ENCODE measurements around the gene RNF40.

Gene RNF40

DNA sequence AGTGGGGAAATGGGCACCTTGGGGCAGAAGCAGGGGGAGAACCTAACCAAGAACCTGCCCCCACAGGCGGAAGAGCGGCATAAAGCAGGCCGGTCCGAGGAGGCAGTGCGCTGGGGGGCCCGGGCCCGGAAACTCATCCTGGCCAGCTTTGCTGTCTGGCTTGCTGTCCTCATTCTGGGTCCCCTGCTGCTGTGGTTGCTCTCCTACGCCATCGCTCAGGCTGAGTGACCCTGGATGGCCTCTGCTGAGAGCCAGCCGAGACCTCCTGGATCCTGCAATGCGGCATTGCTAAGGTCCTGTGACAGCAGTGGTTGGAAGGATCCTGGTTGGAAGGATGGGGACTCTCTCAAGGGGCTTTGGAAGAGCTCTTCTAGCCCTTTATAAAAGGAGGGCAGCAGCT, 18.4 kb upstream of the RNF40 start:
- Histone ChIP-seq H3K27ac (ENCODE audit: low read depth, low read length) (no peak overlapping the region), H3K9ac (ENCODE audit: low read depth, low read length) (no peak overlapping the region), H3K9me3 (ENCODE audit: control insufficient read depth, insufficient read depth, low read length) (no peaks in the 10 kb centered on the region), H3K4me1 (ENCODE audit: control insufficient read depth, insufficient read depth, low read length) (peaks cover 7% of the 10 kb centered on the region), H3K4me3 (ENCODE audit: low read depth, low read length) (no peak overlapping the region), H3K36me3 (ENCODE audit: control insufficient read depth, insufficient read depth, low read length) (peaks cover 39% of the 10 kb centered on the region), H3K27me3 (ENCODE audit: control insufficient read depth, insufficient read depth, low read length) (no peaks in the 10 kb centered on the region)

DNA sequence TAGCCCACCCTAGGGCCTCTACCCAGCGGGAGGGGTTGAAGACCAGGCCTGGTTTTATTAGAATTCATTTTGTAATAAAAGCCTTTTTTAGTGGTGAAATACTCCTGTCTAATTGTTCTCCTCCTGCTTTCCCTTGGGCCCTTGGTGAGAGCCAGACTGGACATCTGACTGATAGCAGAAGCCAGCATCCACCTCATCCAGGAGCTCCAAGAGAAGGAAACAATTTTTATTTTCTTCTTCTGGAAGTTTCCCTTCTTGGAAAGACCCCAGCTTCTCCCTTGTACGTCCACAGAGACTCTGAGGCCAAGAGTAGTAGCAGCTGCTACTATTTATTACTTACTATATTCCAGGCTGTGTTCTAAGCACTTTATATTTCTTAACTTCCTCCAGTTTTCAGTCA, 17.9 kb upstream of the RNF40 start:
- no peak overlapping the region for H3K9ac ChIP-seq (ENCODE audit: low read depth, low read length)
- H3K27ac ChIP-seq (ENCODE audit: low read depth, low read length), result no peak overlapping the region
- no peaks in the 10 kb centered on the region for H3K27me3 ChIP-seq (ENCODE audit: control insufficient read depth, insufficient read depth, low read length)
- H3K36me3 ChIP-seq (ENCODE audit: control insufficient read depth, insufficient read depth, low read length), result peaks cover 35% of the 10 kb centered on the region
- no peaks in the 10 kb centered on the region for H3K9me3 ChIP-seq (ENCODE audit: control insufficient read depth, insufficient read depth, low read length)
- H3K4me3 ChIP-seq (ENCODE audit: low read depth, low read length), result no peak overlapping the region
- peaks cover 7% of the 10 kb centered on the region for H3K4me1 ChIP-seq (ENCODE audit: control insufficient read depth, insufficient read depth, low read length)

DNA sequence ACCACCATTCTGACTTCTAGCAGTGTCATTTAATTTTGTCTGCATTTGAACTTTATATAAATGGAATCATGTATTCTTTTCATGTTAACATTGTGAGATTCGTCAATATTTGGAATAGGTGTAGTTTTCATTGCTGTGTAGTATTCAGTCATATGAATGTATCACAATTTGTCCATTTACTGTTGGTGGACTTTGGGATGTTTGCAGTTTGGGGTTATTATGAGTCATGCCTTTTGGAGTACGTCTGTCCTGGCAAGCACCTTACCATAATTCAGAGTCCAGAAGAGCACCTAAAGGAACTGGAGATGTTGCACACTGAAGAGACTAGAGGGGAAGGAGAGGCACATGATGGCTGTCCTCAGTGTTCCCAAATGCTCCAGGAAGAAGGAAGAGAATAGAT, 17.0 kb upstream of the RNF40 start:
- H3K36me3 ChIP-seq (ENCODE audit: control insufficient read depth, insufficient read depth, low read length), result peaks cover 35% of the 10 kb centered on the region
- H3K9me3 ChIP-seq (ENCODE audit: control insufficient read depth, insufficient read depth, low read length), result no peaks in the 10 kb centered on the region
- no peak overlapping the region for H3K9ac ChIP-seq (ENCODE audit: low read depth, low read length)
- peaks cover 6% of the 10 kb centered on the region for H3K4me1 ChIP-seq (ENCODE audit: control insufficient read depth, insufficient read depth, low read length)
- H3K4me3 ChIP-seq (ENCODE audit: low read depth, low read length), result no peak overlapping the region
- H3K27ac ChIP-seq (ENCODE audit: low read depth, low read length), result no peak overlapping the region
- no peaks in the 10 kb centered on the region for H3K27me3 ChIP-seq (ENCODE audit: control insufficient read depth, insufficient read depth, low read length)

DNA sequence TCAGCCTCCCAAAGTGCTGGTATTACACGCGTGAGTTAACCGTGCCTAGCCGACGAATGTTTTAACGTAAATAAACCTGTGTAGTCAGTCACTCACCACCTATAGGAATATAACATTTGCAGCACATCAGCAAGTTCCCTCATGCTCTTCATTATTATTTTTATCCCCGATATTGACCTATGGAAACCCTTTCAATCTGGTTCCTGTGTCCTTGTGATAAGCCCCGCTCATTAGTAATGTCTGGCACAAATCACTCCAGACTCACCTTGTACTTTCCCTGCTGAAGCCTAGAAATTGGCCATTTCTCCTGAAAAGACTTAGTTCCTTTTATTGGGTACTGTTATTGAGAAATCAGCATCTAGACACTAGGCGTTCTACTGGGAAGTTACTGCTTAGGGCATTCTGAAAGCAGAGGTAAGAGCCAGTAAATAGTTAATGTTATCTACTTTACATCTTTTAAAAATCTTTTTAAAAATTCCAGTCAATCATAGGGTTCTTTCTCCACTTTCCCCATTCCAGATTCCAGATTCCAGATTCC, 15.4 kb upstream of the RNF40 start:
- no peak overlapping the region for H3K4me3 ChIP-seq (ENCODE audit: low read depth, low read length)
- H3K27me3 ChIP-seq (ENCODE audit: control insufficient read depth, insufficient read depth, low read length), result no peaks in the 10 kb centered on the region
- no peaks in the 10 kb centered on the region for H3K9me3 ChIP-seq (ENCODE audit: control insufficient read depth, insufficient read depth, low read length)
- H3K9ac ChIP-seq (ENCODE audit: low read depth, low read length), result no peak overlapping the region
- H3K4me1 ChIP-seq (ENCODE audit: control insufficient read depth, insufficient read depth, low read length), result no peaks in the 10 kb centered on the region
- H3K36me3 ChIP-seq (ENCODE audit: control insufficient read depth, insufficient read depth, low read length), result peaks cover 46% of the 10 kb centered on the region
- H3K27ac ChIP-seq (ENCODE audit: low read depth, low read length), result no peak overlapping the region

DNA sequence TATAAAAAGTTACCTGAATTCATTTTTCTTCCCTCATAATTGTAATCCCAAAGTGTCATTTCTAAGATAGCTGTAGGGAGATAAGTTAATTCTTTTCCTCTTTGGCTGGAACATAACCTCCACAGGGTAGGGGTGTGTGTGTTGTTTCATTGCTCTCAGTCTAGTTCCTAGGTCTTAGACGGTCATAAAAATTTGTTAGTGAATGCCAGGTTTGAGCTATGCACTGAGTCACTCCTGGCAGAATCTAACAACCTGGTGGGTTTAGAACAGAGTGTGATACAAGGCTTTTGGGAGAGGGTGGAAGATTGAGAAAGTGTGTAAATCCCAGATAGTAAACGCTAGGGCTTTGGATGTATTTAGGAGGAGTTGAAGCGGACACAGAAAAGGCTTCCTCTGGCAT, 14.8 kb upstream of the RNF40 start:
- no peaks in the 10 kb centered on the region for H3K4me1 ChIP-seq (ENCODE audit: control insufficient read depth, insufficient read depth, low read length)
- peak overlapping the region; percentile 63 for H3K4me3 ChIP-seq (ENCODE audit: low read depth, low read length)
- H3K27me3 ChIP-seq (ENCODE audit: control insufficient read depth, insufficient read depth, low read length), result no peaks in the 10 kb centered on the region
- peaks cover 43% of the 10 kb centered on the region for H3K36me3 ChIP-seq (ENCODE audit: control insufficient read depth, insufficient read depth, low read length)
- 0 out of 2 replicates have a peak overlapping the region, but pooled peaks have one; percentile 50 for H3K9ac ChIP-seq (ENCODE audit: low read depth, low read length)
- no peaks in the 10 kb centered on the region for H3K9me3 ChIP-seq (ENCODE audit: control insufficient read depth, insufficient read depth, low read length)
- peak overlapping the region; percentile 90 for H3K27ac ChIP-seq (ENCODE audit: low read depth, low read length)

DNA sequence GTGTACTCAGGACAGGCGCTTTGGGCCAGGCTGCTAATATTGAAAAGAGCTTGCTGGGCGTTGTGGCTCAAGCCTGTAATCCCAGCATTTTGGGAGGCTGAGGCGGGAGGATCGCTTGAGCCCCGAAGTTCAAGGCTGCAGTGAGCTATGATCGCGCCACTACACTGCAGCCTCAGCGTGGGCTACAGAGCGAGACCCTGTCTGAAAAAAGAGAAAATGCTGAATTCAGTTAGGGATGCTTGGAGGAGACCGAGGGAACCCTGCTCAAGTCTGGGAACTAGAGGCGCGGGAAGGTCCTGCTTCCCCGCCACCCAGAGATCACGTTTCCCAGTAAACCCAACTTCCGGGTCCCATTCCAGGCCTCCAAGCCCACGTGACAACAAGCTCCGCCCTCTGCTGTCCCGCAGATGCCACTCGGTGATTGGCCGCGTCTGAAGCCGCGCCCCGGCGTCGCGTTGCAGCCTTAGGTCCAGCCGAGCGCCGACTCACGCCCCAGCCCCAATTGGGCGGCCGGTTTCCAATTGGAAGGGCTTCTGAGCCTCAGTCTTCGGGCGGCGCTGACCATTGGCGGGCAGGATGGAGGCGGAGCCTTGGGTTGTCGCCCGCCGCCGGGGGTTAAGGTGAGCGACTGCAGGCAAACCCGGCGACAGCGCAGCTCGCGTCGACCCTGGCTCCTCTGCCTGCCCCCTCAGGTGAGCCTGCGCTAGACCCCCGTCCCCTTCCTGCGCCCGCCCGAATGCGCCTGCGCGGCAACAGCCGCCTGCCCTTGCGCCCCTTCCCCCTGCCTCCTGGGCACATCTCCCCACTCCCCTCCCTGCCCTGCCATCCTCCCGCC, 14.1 kb upstream of the RNF40 start, which contains the start of gene PHKG2:
Gene PHKG2 (plus strand): TSS at position 627 of the 835 bp plus-strand sequence. CDS start 396 bp downstream, outside the sequence.
- peak within 1 kb of the TSS; percentile 50 for H3K9ac ChIP-seq (ENCODE audit: low read depth, low read length)
- no peaks in the 10 kb centered on the region for H3K9me3 ChIP-seq (ENCODE audit: control insufficient read depth, insufficient read depth, low read length)
- H3K36me3 ChIP-seq (ENCODE audit: control insufficient read depth, insufficient read depth, low read length), result peaks cover 48% of the 10 kb centered on the region
- peak within 1 kb of the TSS; percentile 72 for H3K4me3 ChIP-seq (ENCODE audit: low read depth, low read length)
- H3K27me3 ChIP-seq (ENCODE audit: control insufficient read depth, insufficient read depth, low read length), result no peaks in the 10 kb centered on the region
- H3K4me1 ChIP-seq (ENCODE audit: control insufficient read depth, insufficient read depth, low read length), result no peaks in the 10 kb centered on the region
- H3K27ac ChIP-seq (ENCODE audit: low read depth, low read length), result peak within 1 kb of the TSS; percentile 90

DNA sequence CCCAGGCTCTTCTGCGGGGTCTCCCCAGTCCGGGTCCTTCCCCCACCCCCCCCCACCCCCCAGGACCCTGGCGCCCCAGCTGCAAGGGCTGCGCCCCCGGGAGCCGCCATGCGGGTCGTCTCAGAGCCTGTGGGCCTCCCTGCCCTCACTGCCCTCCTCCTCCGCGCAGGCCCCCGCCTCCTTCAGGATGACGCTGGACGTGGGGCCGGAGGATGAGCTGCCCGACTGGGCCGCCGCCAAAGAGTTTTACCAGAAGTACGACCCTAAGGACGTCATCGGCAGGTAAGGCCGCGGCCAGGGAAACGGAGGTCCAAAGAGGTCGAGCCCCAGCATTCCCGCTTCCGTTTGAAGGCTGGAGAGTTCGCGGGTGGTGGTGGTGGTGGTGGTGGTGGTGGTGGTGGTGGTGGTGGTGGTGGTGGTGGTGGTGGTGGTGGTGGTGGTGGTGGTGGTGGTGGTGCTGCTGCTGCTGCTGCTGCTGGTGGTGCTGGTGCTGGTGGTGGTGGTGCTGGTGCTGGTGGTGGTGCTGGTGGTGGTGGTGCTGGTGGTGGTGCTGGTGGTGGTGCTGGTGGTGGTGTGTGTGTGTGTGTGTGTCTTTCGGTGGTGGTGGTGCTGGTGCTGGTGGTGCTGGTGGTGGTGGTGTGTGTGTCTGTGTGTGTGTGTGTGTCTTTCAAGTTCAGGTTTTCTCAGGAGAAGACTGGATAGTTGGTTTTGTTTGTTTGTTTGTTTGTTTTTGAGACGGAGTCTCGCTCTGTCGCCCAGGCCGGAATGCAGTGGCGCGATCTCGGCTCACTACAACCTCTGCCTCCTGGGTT, 13.3 kb upstream of the RNF40 start:
- no peak overlapping the region for H3K9ac ChIP-seq (ENCODE audit: low read depth, low read length)
- H3K27ac ChIP-seq (ENCODE audit: low read depth, low read length), result peak overlapping the region; percentile 80
- peaks cover 54% of the 10 kb centered on the region for H3K36me3 ChIP-seq (ENCODE audit: control insufficient read depth, insufficient read depth, low read length)
- H3K4me3 ChIP-seq (ENCODE audit: low read depth, low read length), result peak overlapping the region; percentile 72
- no peaks in the 10 kb centered on the region for H3K4me1 ChIP-seq (ENCODE audit: control insufficient read depth, insufficient read depth, low read length)
- H3K27me3 ChIP-seq (ENCODE audit: control insufficient read depth, insufficient read depth, low read length), result no peaks in the 10 kb centered on the region
- no peaks in the 10 kb centered on the region for H3K9me3 ChIP-seq (ENCODE audit: control insufficient read depth, insufficient read depth, low read length)

DNA sequence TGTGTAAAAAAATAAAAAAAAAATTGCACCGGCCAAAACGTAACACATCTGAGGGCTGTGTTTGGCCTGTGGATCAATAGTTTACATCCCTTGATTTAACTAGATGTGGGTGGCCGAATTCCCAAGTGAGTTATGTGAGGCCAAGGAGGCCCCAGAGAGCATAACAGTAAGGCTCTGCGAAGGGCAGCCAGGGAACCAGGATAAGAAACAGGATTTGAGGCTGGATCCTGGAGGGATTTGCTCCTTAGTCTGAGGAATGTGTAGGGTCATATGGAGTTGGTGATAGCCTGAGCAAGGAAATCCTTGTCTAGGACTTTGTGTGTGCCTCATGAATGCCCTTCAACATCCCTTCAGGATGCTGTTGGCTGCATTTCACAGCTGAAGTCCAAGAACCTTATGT, 11.9 kb upstream of the RNF40 start:
- Histone ChIP-seq H3K27me3 (ENCODE audit: control insufficient read depth, insufficient read depth, low read length) (no peaks in the 10 kb centered on the region), H3K9ac (ENCODE audit: low read depth, low read length) (no peak overlapping the region), H3K9me3 (ENCODE audit: control insufficient read depth, insufficient read depth, low read length) (no peaks in the 10 kb centered on the region), H3K27ac (ENCODE audit: low read depth, low read length) (no peak overlapping the region), H3K4me3 (ENCODE audit: low read depth, low read length) (no peak overlapping the region), H3K4me1 (ENCODE audit: control insufficient read depth, insufficient read depth, low read length) (no peaks in the 10 kb centered on the region), H3K36me3 (ENCODE audit: control insufficient read depth, insufficient read depth, low read length) (peaks cover 51% of the 10 kb centered on the region)

DNA sequence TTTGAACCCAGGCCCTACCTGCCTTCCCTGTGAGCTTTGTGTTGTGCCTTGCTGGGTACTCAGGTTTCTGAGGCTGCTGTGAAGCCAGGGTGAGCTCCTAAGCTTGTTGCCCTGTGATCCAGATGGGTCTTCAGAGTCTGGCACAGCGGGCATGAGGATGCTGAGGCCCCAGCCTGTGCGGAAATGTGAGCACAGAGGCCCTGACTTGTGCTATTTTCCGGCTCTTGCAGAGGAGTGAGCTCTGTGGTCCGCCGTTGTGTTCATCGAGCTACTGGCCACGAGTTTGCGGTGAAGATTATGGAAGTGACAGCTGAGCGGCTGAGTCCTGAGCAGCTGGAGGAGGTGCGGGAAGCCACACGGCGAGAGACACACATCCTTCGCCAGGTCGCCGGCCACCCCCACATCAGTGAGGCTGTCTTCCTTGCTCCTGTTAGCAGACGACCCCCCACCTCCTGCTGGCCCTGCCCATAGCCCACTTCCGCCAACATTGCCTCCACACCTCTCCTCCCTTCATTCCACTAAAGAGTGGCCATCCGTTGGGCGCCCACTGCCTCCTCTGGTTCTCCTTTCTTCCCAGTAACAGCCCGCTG, 11.2 kb upstream of the RNF40 start:
- no peaks in the 10 kb centered on the region for H3K27me3 ChIP-seq (ENCODE audit: control insufficient read depth, insufficient read depth, low read length)
- peaks cover 54% of the 10 kb centered on the region for H3K36me3 ChIP-seq (ENCODE audit: control insufficient read depth, insufficient read depth, low read length)
- H3K4me1 ChIP-seq (ENCODE audit: control insufficient read depth, insufficient read depth, low read length), result no peaks in the 10 kb centered on the region
- no peak overlapping the region for H3K9ac ChIP-seq (ENCODE audit: low read depth, low read length)
- H3K9me3 ChIP-seq (ENCODE audit: control insufficient read depth, insufficient read depth, low read length), result no peaks in the 10 kb centered on the region
- H3K27ac ChIP-seq (ENCODE audit: low read depth, low read length), result no peak overlapping the region
- H3K4me3 ChIP-seq (ENCODE audit: low read depth, low read length), result no peak overlapping the region

DNA sequence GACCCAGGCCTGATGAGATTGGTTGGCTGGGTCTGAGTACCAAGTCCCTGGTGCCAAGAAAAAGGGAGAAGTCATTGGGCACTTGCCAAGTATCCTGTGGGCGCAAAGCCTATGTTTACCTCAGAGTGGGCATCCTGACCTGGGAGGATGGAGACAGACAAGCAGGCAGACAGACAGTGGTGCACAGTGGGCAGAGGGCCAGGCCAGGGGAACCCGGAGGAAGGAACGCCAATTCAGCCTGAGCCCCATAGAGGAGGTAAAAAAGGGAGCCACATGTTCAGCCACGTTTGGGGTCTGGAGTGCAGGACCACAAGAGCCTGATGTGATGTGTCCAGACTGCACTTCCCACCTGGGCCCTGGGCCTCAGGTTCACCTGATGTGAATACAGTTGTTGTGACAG, 8.5 kb upstream of the RNF40 start:
- no peak overlapping the region for H3K4me3 ChIP-seq (ENCODE audit: low read depth, low read length)
- no peak overlapping the region for H3K27ac ChIP-seq (ENCODE audit: low read depth, low read length)
- no peaks in the 10 kb centered on the region for H3K4me1 ChIP-seq (ENCODE audit: control insufficient read depth, insufficient read depth, low read length)
- H3K9ac ChIP-seq (ENCODE audit: low read depth, low read length), result no peak overlapping the region
- H3K27me3 ChIP-seq (ENCODE audit: control insufficient read depth, insufficient read depth, low read length), result no peaks in the 10 kb centered on the region
- H3K9me3 ChIP-seq (ENCODE audit: control insufficient read depth, insufficient read depth, low read length), result no peaks in the 10 kb centered on the region
- H3K36me3 ChIP-seq (ENCODE audit: control insufficient read depth, insufficient read depth, low read length), result peaks cover 72% of the 10 kb centered on the region

All from HUES48 (cell line).